ENCODE measurements around the gene BRAP.
A peak's percentile ranks its signal among the peaks of the same experiment; 100 is the strongest.

The BRAP gene

DNA sequence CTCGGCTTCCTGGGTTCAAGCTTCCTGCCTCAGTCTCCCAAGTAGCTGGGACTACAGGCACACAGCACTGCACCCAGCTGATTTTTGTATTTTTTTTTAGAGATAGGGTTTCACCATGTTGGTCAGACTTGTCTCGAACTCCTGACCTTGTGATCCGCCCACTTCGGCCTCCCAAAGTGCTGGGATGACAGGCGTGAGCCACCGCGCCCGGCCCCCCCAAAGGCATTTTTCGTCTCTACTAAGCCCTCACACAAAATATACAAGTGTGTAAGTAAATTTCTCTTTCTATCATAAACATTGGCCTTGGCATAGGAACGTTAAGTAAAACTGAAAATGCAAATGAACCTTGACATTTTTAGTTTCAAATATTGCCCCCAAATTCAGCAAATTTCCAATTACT lies 2.2 kb upstream of the BRAP start:
- no peak for DNase-seq (ENCODE audit: low spot score)
- H4K8ac ChIP-seq (ENCODE audit: low read depth, low read length) = no peak overlapping the region
- no peak overlapping the region for H4K91ac ChIP-seq (ENCODE audit: low read depth, low read length, poor library complexity)
- no peak overlapping the region for H3K23ac ChIP-seq (ENCODE audit: low read depth, low read length, poor library complexity)
- H3K4ac ChIP-seq (ENCODE audit: low read length) = no peak overlapping the region
- H2BK5ac ChIP-seq (ENCODE audit: low read length) = no peak overlapping the region
- no peak overlapping the region for H3K9ac ChIP-seq (ENCODE audit: low read depth, low read length, poor library complexity)
- H3K14ac ChIP-seq (ENCODE audit: low read length) = no peak overlapping the region
- no peaks in the 10 kb centered on the region for H3K27me3 ChIP-seq (ENCODE audit: control insufficient read depth in 3 of 3, insufficient read depth in 3 of 3, low read depth in 1 of 3, low read length in 3 of 3)
- H3K4me1 ChIP-seq (ENCODE audit: control insufficient read depth in 2 of 2, insufficient read depth in 1 of 2, low read depth in 1 of 2, low read length in 2 of 2) = peaks cover 6 to 7% of the 10 kb centered on the region in 2 donors
- no peak overlapping the region for H3K18ac ChIP-seq (ENCODE audit: low read length)
- peaks cover 7 to 22% of the 10 kb centered on the region in 2 donors for H3K36me3 ChIP-seq (replicated peaks in 1 of 2; ENCODE audit: control insufficient read depth in 2 of 2, insufficient read depth in 2 of 2, low read length in 2 of 2)
- WGBS, 2 donors (ENCODE audit: extremely low coverage in 2 of 2, insufficient read length in 2 of 2, insufficient replicate concordance in 1 of 2) = no CpG with 5 or more reads among the region's 10 CpGs
- H2BK15ac ChIP-seq (ENCODE audit: low read length) = no peak overlapping the region
- no peak overlapping the region for H3K27ac ChIP-seq (replicated peaks; ENCODE audit: low read length)
- H2BK120ac ChIP-seq (ENCODE audit: low read depth, low read length) = no peak overlapping the region
- H3K9me3 ChIP-seq (replicated peaks in 1 of 2; ENCODE audit: control insufficient read depth in 2 of 2, insufficient read depth in 1 of 2, low read depth in 1 of 2, low read length in 2 of 2) = no peaks in the 10 kb centered on the region
- no peak overlapping the region for H2AFZ ChIP-seq (ENCODE audit: low read length)
- peaks cover 10% of the 10 kb centered on the region for H3K79me1 ChIP-seq (ENCODE audit: low read depth, low read length)
- no peak overlapping the region for H2BK12ac ChIP-seq (ENCODE audit: low read length)
- no peak overlapping the region for H2AK5ac ChIP-seq (ENCODE audit: low read depth, low read length)
- H3K4me3 ChIP-seq (ENCODE audit: low read length in 2 of 2) = no peak overlapping the region
- no peak overlapping the region for H3K4me2 ChIP-seq (ENCODE audit: insufficient read depth, low read length, poor library complexity, severe bottlenecking)

- H2BK120ac ChIP-seq (ENCODE audit: low read depth, low read length) = no peak overlapping the region
- no peak overlapping the region for H3K14ac ChIP-seq (ENCODE audit: low read length)
- no peak overlapping the region for H4K8ac ChIP-seq (ENCODE audit: low read depth, low read length)
- H3K27ac ChIP-seq (replicated peaks; ENCODE audit: low read length) = no peak overlapping the region
- H3K9ac ChIP-seq (ENCODE audit: low read depth, low read length, poor library complexity) = no peak overlapping the region
- peaks cover 7 to 22% of the 10 kb centered on the region in 2 donors for H3K36me3 ChIP-seq (replicated peaks in 1 of 2; ENCODE audit: control insufficient read depth in 2 of 2, insufficient read depth in 2 of 2, low read length in 2 of 2)
- no peak overlapping the region for H2BK12ac ChIP-seq (ENCODE audit: low read length)
- H2AFZ ChIP-seq (ENCODE audit: low read length) = no peak overlapping the region
- H3K23ac ChIP-seq (ENCODE audit: low read depth, low read length, poor library complexity) = no peak overlapping the region
- H3K9me3 ChIP-seq (replicated peaks in 1 of 2; ENCODE audit: control insufficient read depth in 2 of 2, insufficient read depth in 1 of 2, low read depth in 1 of 2, low read length in 2 of 2) = no peaks in the 10 kb centered on the region
- no CpG with 5 or more reads among the region's 2 CpGs for WGBS, 2 donors (ENCODE audit: extremely low coverage in 2 of 2, insufficient read length in 2 of 2, insufficient replicate concordance in 1 of 2)
- H3K4me2 ChIP-seq (ENCODE audit: insufficient read depth, low read length, poor library complexity, severe bottlenecking) = no peak overlapping the region
- peaks cover 6 to 7% of the 10 kb centered on the region in 2 donors for H3K4me1 ChIP-seq (ENCODE audit: control insufficient read depth in 2 of 2, insufficient read depth in 1 of 2, low read depth in 1 of 2, low read length in 2 of 2)
- H3K79me1 ChIP-seq (ENCODE audit: low read depth, low read length) = peaks cover 10% of the 10 kb centered on the region
- H2AK5ac ChIP-seq (ENCODE audit: low read depth, low read length) = no peak overlapping the region
- H3K4ac ChIP-seq (ENCODE audit: low read length) = no peak overlapping the region
- H4K91ac ChIP-seq (ENCODE audit: low read depth, low read length, poor library complexity) = no peak overlapping the region
- H3K4me3 ChIP-seq (ENCODE audit: low read length in 2 of 2) = peak overlapping the region in 1 of 2 donors; percentile 74
- no peak overlapping the region for H3K18ac ChIP-seq (ENCODE audit: low read length)
- no peak overlapping the region for H2BK15ac ChIP-seq (ENCODE audit: low read length)
- no peak for DNase-seq (ENCODE audit: low spot score)
- no peak overlapping the region for H2BK5ac ChIP-seq (ENCODE audit: low read length)
- no peaks in the 10 kb centered on the region for H3K27me3 ChIP-seq (ENCODE audit: control insufficient read depth in 3 of 3, insufficient read depth in 3 of 3, low read depth in 1 of 3, low read length in 3 of 3)
Observed at GRCh38 chr12:111687255-111687654, 1.5 kb upstream of the BRAP start.

GRCh38 chr12:111686574-111687105 lies 884 bp upstream of the BRAP start:
- Histone ChIP-seq H2AFZ (ENCODE audit: low read length) (no peak overlapping the region), H3K18ac (ENCODE audit: low read length) (no peak overlapping the region), H3K27ac (replicated peaks; ENCODE audit: low read length) (no peak overlapping the region), H2BK5ac (ENCODE audit: low read length) (no peak overlapping the region), H3K4me2 (ENCODE audit: insufficient read depth, low read length, poor library complexity, severe bottlenecking) (peak overlapping the region; percentile 83), H4K91ac (ENCODE audit: low read depth, low read length, poor library complexity) (no peak overlapping the region), H4K8ac (ENCODE audit: low read depth, low read length) (no peak overlapping the region), H3K4me3 (ENCODE audit: low read length in 2 of 2) (peak overlapping the region; percentile 74 to 92), H2BK120ac (ENCODE audit: low read depth, low read length) (no peak overlapping the region), H3K14ac (ENCODE audit: low read length) (no peak overlapping the region), H2BK12ac (ENCODE audit: low read length) (no peak overlapping the region), H3K36me3 (replicated peaks in 1 of 2; ENCODE audit: control insufficient read depth in 2 of 2, insufficient read depth in 2 of 2, low read length in 2 of 2) (peaks cover 9 to 26% of the 10 kb centered on the region in 2 donors), H3K23ac (ENCODE audit: low read depth, low read length, poor library complexity) (no peak overlapping the region), H2BK15ac (ENCODE audit: low read length) (no peak overlapping the region), H2AK5ac (ENCODE audit: low read depth, low read length) (peak overlapping the region; percentile 29), H3K4me1 (ENCODE audit: control insufficient read depth in 2 of 2, insufficient read depth in 1 of 2, low read depth in 1 of 2, low read length in 2 of 2) (peaks cover 6 to 7% of the 10 kb centered on the region in 2 donors), H3K9ac (ENCODE audit: low read depth, low read length, poor library complexity) (peak overlapping the region; percentile 85), H3K79me1 (ENCODE audit: low read depth, low read length) (peaks cover 10% of the 10 kb centered on the region), H3K4ac (ENCODE audit: low read length) (no peak overlapping the region), H3K9me3 (replicated peaks in 1 of 2; ENCODE audit: control insufficient read depth in 2 of 2, insufficient read depth in 1 of 2, low read depth in 1 of 2, low read length in 2 of 2) (no peaks in the 10 kb centered on the region), H3K27me3 (ENCODE audit: control insufficient read depth in 3 of 3, insufficient read depth in 3 of 3, low read depth in 1 of 3, low read length in 3 of 3) (no peaks in the 10 kb centered on the region)
- DNase-seq (ENCODE audit: low spot score) = no peak
- WGBS, 2 donors (ENCODE audit: extremely low coverage in 2 of 2, insufficient read length in 2 of 2, insufficient replicate concordance in 1 of 2) = no CpG with 5 or more reads among the region's 15 CpGs

DNA sequence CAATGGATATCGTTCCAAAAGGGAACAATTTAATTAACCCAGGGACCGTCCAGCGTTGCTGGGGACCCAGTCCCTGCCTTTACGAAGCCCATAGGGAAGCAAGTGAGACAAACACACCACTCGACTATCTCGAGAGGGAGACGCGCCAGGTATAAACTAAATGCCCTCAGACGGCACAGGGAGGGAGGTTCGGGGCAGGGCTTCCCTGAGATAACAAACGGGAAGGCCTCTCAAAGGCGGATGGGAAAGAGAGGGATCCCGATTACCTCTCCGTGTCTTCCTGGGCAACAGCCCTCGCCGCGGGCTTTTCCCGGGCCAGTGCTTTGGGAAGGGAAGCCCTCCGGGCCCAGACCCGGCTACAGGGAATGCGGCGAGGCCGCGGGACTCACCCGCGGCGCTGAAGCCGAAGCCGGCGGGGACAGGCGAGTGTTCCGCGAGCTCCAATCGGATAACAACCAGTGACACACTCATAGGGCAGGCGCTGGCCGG lies 390 bp downstream of the BRAP start:
- peak overlapping the region; percentile 25 for H3K23ac ChIP-seq (ENCODE audit: low read depth, low read length, poor library complexity)
- WGBS, 2 donors (ENCODE audit: extremely low coverage in 2 of 2, insufficient read length in 2 of 2, insufficient replicate concordance in 1 of 2) = no CpG with 5 or more reads among the region's 36 CpGs
- peak overlapping the region; percentile 74 to 92 for H3K4me3 ChIP-seq (ENCODE audit: low read length in 2 of 2)
- H4K8ac ChIP-seq (ENCODE audit: low read depth, low read length) = no peak overlapping the region
- peak overlapping the region; percentile 83 for H2AK5ac ChIP-seq (ENCODE audit: low read depth, low read length)
- peak overlapping the region; percentile 82 for H3K18ac ChIP-seq (ENCODE audit: low read length)
- H3K27me3 ChIP-seq (ENCODE audit: control insufficient read depth in 3 of 3, insufficient read depth in 3 of 3, low read depth in 1 of 3, low read length in 3 of 3) = no peaks in the 10 kb centered on the region
- H3K36me3 ChIP-seq (replicated peaks in 1 of 2; ENCODE audit: control insufficient read depth in 2 of 2, insufficient read depth in 2 of 2, low read length in 2 of 2) = peaks cover 11 to 35% of the 10 kb centered on the region in 2 donors
- no peak overlapping the region for H3K4ac ChIP-seq (ENCODE audit: low read length)
- no peak overlapping the region for H3K14ac ChIP-seq (ENCODE audit: low read length)
- peak overlapping the region; percentile 38 for H3K27ac ChIP-seq (replicated peaks; ENCODE audit: low read length)
- H3K4me1 ChIP-seq (ENCODE audit: control insufficient read depth in 2 of 2, insufficient read depth in 1 of 2, low read depth in 1 of 2, low read length in 2 of 2) = peaks cover 6 to 7% of the 10 kb centered on the region in 2 donors
- no peak overlapping the region for H2BK120ac ChIP-seq (ENCODE audit: low read depth, low read length)
- H3K79me1 ChIP-seq (ENCODE audit: low read depth, low read length) = peaks cover 10% of the 10 kb centered on the region
- H2BK15ac ChIP-seq (ENCODE audit: low read length) = no peak overlapping the region
- H4K91ac ChIP-seq (ENCODE audit: low read depth, low read length, poor library complexity) = no peak overlapping the region
- peak overlapping the region; percentile 80 for H3K4me2 ChIP-seq (ENCODE audit: insufficient read depth, low read length, poor library complexity, severe bottlenecking)
- no peak for DNase-seq (ENCODE audit: low spot score)
- peak overlapping the region; percentile 83 for H3K9ac ChIP-seq (ENCODE audit: low read depth, low read length, poor library complexity)
- H2BK12ac ChIP-seq (ENCODE audit: low read length) = no peak overlapping the region
- H3K9me3 ChIP-seq (replicated peaks in 1 of 2; ENCODE audit: control insufficient read depth in 2 of 2, insufficient read depth in 1 of 2, low read depth in 1 of 2, low read length in 2 of 2) = no peaks in the 10 kb centered on the region
- H2BK5ac ChIP-seq (ENCODE audit: low read length) = no peak overlapping the region
- peak overlapping the region; percentile 84 for H2AFZ ChIP-seq (ENCODE audit: low read length)

All from neuronal stem cell (in vitro differentiated cells).